GM12873 (cell line): ENCODE measurements around the gene HEMGN.

Experiments
- CTCF ChIP-seq: IDR thresholded peaks from 2 replicates; pipeline ENCODE4 v1.5.1; 2012; ENCODE audit warnings: low read depth, mild to moderate bottlenecking, moderate library complexity, low read length, control low read depth; ENCODE audit not compliant: insufficient read depth; ENCODE audit errors: missing control alignments

The HEMGN gene

GRCh38 chr9:97933297-97933998 lies 4.5 kb downstream of the HEMGN start:
- TF ChIP-seq CTCF = no peak

GRCh38 chr9:97930972-97931371 lies 7.0 kb downstream of the HEMGN start:
- TF ChIP-seq CTCF = no peak

GRCh38 chr9:97928986-97929604 lies 8.9 kb downstream of the HEMGN start:
- no peak for TF ChIP-seq CTCF

GRCh38 chr9:97925497-97926334 lies 12.3 kb downstream of the HEMGN start:
- no peak for TF ChIP-seq CTCF

GRCh38 chr9:97924386-97924785 lies 13.6 kb downstream of the HEMGN start:
- TF ChIP-seq CTCF = peak; percentile 3

GRCh38 chr9:97923529-97924108 lies 14.4 kb downstream of the HEMGN start:
- peak; percentile 67 for TF ChIP-seq CTCF
